Effector CD8-positive, alpha-beta T cell (primary cell): ENCODE measurements around the gene MEF2B.
"Not testable (repeated sequence)": the region's sequence is repeated elsewhere in the genome, so short reads cannot be mapped to it uniquely, and the experiment has no call there.

ENCODE experiments used
- DNase-seq: peaks from one replicate; lab custom pipeline; 2025; lab: John Stamatoyannopoulos, UW

Gene MEF2B

DNA sequence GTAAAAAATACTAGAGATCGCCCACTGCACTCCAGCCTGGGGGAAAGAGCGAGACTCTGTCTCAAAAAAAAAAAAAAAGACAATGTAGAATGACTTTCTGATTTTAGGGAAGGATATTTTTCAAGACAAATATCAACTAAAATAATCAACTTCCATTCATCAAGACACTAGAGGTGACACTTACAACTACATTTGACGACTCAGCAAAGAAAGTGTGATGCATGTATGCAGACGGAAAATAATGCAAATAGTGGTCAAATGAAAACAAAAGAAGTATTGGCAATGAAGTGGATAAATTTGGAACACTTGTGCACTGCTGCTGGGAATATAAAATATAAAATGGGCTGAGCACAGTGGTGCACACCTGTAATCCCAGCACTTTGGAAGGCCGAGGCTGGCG lies 44.0 kb downstream of the MEF2B start:
- no peak for DNase-seq

DNA sequence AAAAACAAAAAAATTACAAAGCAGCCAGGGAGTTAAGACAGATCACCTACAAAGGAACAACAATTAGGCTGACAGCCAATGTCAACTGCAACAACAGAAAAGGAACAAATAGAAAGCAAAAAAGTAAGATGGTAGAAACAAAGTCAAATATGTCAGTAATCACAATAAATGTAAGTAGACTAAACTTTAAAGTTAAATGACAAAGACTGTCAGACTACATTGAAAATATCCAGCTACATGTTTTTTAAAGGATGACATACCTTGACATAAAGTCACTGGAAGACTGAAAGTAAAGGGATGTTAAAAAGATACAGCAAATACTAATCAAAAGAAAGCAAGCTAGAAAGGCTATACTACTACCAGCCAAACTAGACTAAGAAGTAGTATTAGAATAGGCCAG lies 46.7 kb downstream of the MEF2B start:
- no peak for DNase-seq

DNA sequence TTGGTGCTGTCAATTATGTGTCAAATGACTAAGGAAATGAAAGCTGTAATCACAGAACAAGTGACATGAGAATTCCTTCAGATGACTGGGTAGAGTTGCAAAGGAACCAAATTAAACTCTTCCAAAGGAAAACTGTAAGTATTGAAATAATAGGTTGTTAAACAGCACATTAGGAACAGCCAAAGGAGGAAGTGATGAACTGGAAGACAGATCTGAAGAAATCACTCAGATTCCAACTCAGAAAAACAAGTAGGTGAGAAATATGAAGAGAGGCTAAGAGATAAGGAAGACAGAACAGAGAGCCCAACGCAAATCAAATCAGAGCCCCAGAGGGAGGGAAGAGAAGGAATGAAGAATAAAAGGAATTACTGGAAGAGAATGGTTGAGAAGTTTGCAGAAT lies 47.2 kb downstream of the MEF2B start:
- DNase-seq = no peak

DNA sequence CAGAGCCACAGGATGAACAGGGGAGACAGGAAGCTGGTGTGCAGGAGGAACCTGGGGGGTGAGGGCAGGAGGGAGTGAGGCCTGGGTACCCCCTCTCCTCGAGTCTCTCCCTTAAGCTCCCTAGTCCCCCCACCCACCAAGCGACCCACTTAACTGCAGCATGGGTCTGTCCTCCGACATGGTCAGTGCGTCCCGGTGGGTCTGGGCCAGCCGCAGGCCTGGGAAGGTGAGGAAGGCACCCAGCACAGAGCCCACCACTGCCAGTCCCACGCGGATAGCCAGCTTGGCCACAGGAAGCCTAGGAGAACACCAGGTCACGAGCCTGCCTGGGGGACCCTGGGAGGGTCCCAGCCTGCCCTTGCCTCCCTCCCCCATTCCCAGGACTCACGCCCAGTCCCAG lies 48.7 kb downstream of the MEF2B start:
- no peak for DNase-seq

DNA sequence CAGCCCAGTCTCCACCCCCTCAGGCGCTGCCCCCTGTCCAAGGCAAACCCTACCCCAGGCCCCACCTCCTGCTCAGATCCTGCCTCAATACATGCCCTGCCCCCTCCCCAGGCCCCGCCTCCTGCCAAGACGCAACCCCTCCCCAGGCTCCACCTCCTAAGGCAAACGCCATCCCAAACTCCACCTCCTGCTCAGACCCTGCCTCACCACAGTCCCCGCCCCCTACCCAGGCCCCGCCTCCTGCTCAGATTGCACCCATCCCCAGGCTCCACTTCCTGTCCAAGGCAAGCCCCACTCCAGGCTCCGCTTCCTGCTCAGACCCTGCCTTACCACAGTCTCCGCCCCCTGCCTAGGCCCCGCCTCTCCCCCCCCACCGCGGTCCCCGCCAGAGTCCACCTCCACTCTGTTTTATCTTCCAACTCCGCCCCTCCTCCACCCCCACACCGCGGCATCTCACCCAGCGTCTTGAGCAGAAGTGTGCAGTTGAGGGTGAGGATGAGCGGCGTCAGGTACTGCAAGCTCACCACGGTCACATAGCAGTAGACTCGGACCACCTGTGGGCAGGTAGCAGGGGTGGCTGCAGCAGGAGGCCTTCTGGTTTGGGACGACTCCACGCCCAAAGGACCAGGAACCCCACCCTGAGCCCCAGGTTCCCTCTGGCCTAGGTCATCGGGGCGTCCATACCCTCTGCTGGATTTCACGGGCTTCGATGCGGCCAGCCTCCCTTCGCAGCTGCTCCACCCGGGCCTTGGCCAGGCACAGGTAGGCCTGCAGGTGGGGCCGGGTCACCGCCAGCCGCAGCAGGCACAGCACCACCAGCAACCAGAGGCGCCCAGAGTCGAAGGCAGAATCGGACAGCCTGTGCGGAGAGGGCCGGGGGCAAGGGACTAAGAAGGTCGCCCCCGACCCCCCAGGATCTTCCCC lies 49.5 kb downstream of the MEF2B start:
- DNase-seq = no peak

DNA sequence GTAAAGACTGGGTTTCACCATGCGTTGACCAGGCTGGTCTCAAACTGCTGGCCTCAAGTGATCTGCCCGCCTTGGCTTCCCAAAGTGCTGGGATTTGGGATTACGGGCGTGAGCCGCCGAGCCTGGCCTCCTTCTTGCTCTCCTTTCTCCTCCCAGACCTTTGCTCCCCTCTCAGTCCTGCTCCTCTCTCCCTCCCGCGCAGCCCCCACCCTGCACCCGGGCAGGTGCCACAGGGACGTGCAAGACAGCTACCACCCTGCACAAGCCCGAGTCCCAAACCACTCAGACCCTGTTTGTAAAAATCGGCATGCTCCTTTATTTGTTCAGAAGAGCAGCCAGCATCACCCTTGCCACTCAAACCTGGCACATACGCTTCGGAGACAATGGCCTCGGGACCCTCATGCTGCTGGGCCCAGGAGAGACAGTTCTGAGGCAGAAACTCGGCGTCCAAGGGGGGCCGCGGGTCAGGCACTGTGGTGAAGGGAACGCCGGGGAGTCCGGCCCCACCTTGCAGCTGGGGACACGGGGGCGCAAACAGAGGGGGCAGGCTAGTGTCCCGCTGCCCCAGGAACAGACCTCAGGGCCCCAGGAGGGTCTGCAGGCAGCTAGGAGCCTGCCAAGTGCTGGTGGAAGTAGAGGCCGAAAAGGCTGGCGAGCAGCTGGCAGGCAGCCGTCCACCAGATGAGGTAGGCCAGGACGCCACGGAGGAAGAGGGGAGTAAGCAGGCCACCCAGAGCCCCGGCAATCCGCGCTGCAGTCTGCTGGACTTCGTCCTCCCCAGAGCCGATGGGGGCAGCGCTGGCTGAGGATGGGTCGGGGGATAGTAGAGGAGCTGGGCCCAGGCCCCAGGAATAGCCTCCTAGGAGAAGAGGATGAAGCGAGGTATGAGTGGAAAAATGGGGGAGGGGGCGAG lies 50.5 kb downstream of the MEF2B start:
- no peak for DNase-seq

DNA sequence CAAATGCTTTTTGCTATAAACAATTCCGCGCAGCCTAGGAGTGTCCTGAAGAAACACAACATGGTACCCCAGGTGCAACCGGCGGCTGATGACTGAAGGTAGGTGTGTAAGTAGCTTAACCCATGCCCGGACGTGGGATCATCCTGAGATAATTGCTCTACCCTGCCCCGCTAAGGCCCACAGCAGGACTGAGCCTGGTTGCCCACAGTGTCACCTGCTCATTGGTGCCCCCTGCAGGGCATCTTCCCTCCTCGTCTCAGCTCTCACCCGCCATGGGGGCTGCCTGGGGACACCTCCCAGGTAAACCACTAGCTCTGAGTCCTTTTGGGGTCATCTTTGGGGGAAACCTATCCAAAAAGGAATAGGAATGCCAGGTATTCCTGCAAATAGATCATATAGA lies 54.1 kb downstream of the MEF2B start:
- DNase-seq = peak; percentile 18

DNA sequence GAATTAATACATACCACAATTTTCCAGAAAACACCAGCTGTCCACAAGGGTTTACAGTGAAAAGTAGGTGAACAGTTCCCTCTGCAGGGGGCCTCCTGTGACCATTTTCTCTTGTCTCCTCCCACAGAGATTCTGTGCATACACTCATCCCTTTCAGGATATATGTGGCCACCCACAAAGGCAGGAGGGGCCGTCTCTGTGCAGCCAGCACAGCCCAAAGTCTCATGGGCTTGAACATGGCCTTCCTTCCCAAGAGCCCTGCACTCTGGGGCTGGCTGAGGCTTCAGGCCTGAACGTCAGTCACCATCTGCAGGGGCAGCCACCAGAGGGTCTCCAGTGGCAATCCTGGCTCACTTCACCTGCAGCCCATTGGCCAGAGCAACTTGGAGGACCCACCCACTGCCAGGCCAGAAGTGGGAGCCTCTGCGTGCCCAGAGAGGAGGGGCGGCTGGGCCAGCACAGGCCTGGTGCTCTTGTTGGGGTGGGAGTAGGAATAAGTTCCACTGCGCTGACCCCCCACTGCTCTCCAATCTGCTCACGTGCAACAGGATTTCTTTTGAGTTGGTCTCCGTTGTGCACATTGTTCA lies 56.9 kb downstream of the MEF2B start:
- no peak for DNase-seq

DNA sequence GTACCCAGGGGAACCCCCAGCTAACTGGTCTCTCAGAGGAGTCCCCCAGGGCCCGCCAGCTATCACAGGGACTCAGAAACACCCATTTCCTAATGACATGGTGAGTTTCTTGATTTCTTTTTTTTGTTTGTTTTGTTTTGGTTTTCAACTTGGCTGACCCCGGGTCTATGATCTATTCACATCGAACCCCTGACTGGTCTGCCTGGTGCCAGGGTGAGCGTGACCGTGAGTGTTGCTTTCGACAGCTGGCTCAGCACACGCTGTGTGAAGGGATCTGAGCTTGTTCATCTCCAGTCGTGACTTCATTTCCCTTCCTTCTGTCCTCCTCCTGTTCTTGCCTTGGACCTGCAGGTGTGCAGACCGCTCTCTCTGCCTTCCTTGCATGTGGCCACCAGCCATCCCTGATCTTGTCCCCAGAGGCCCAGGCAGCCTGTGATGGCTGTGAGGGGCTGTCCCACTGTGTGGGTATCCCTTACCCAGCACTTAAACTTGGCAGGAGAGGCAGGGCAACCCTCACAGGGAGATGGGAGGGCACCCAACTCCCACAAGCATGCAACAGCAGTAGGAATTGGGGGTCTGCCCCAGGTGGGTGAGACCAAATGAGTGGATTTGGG lies 58.0 kb downstream of the MEF2B start:
- DNase-seq = no peak

DNA sequence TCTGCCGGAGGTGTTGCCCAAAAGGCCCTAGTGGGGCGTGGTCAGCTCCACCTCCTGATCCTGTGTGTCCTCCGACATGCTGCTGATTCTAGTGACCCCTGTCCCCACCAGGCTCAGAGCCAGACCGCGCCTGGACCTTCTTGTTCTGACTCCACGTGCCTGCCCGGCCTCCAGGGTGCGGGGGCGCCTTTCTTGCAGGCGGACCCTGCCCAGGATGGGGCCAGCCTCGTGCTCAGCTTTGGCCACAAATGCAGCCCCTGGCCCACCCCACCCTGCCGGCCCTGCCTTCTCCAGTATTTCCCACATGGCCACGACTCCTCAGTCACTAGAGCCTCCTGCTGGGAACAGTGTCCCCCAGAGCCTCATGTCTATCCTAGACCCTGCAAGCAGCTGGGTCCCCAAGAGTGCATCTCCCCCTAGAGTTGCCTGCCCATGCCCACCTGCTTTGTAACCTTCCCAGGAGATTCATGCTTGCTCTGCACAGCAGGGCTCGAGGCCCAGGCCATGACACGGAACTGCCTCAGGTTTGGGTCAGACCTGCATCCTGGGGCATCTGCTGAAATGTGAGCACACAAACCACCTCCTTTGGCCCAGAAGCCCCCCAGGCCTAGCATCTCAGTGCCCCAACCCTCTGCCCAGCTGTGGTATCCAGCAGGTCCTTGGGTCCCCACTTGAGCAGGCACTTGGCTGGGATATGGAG lies 58.8 kb downstream of the MEF2B start:
- no peak for DNase-seq

DNA sequence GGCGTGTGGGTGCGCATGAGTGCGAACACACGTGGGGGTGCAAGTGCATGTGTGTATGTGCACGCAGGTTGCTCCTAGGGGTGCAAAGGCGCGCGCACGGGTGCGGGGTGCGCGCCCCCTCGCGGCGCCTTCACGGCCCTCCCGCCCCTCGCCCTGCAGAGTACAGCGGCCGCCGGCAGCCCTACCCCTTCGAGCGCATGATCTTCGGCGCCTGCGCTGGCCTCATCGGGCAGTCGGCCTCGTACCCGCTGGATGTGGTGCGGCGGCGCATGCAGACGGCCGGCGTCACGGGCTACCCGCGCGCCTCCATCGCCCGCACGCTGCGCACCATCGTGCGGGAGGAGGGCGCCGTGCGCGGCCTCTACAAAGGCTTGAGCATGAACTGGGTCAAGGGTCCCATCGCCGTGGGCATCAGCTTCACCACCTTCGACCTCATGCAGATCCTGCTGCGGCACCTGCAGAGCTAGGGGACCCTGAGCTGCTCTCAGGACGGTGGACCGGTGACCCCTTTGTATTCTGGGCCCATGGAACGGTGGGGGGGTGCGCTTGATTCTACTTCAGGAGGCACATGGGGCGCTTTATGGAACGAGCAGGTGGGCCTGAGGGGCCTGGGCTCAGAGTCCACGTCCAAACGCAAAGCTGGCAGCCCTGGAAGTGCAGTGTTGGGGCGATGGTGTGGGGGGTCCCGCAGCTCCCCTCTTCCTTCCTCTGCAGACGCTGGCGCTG lies 59.5 kb downstream of the MEF2B start:
- no peak for DNase-seq

DNA sequence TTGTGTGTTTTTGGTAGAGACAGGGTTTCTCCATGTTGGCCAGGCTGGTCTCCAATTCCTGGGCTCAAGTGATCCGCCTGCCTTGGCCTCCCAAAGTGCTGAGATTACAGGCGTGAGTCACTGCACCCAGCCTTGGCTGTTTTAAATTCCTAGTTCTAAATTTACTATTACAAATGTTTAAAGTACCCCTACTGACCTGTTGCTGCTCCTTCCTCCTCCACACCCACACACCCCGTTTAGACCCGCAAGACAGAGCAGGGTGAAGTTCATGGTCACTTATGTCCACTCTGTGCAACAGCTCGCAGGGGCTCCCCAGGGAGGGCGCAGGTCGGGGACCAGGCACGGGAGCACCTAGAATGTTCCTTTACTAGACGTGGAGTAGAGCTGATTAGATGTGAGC lies 60.5 kb downstream of the MEF2B start:
- DNase-seq = no peak

DNA sequence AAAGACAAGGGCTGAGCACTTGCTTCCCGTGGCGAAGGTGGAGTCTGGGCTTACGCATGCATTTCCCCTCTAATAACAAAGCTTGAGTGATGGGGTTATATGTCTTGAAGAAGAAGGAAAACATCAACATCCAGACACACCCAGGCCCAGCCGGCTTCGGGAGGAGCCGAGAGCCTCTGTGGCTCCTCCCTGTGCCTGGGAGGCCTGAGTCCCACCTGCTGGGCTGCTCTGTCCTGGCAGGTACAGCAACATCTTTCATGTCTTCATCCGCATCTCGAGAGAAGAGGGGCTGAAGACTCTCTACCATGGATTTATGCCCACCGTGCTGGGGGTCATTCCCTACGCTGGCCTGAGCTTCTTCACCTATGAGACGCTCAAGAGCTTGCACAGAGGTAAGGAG lies 62.4 kb downstream of the MEF2B start:
- DNase-seq = no peak

DNA sequence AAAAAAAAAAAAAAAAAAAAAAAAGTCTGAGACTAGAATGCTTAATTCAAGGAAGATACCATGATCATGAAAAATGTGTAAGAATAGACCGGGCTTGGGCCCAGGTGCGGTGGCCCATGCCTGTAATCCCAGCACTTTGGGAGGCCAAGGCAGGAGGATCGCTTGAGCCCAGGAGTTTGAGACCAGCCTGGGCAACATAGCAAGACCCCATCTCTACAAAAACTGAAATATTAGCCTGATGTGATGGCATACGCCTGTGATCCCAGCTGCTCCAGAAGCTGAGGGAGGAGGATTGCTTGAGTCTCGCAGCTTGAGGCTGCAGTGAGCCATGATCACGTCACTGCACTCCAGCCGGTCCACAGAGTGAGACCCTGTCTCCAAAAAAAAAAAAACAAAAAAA lies 63.1 kb downstream of the MEF2B start:
- DNase-seq = not testable (repeated sequence)

DNA sequence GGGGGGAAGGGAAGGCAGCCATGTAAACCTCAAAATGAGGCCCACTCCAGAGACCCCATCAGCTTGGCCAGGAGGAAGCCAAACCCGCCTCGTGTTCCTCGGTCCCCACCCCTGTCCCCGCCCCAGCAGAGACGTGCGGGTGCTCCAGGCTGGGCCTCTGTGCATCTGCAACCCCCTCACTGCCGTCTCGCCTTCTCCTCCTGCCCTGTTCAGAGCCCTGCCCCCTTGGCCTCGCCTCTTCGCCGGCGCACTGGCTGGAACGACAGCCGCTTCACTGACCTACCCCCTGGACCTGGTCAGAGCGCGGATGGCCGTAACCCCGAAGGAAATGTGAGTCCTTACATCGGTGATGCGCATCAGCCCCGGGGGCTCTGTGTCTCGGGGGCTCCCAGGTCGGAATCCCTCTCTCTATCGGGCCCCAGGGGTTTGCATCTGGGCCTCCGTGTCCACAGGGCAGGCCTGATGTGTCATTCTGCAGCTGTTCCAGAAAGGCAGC lies 64.0 kb downstream of the MEF2B start:
- DNase-seq = no peak

DNA sequence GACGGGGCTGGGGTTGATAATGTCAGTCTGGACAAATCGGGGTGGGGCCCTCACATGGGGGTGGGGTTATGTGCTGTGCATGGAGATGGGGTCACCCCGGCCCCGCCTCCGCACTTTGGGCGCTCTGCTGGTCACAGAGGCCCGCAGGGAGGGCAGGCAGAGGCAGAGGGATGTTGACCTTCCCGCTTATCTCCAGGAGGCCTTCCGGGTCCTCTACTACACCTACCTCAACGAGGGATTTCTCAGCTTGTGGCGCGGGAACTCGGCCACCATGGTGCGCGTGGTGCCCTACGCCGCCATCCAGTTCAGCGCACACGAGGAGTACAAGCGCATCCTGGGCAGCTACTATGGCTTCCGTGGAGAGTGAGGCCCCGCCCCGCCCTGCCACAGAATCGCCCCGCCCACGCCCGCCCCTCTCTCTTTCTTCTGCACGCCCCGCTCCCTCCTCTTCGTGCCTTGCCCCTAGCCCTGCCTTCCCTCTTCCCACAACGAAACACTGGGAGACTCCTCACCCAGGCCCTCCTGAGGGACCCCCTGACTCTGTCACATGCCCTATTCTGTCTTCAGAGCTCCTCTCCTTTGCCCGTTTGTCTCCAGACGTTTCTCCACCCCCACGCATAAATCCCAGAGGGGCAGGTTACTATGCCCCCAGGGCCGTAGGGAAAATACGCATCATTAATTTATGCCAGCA lies 64.6 kb downstream of the MEF2B start:
- DNase-seq = no peak

DNA sequence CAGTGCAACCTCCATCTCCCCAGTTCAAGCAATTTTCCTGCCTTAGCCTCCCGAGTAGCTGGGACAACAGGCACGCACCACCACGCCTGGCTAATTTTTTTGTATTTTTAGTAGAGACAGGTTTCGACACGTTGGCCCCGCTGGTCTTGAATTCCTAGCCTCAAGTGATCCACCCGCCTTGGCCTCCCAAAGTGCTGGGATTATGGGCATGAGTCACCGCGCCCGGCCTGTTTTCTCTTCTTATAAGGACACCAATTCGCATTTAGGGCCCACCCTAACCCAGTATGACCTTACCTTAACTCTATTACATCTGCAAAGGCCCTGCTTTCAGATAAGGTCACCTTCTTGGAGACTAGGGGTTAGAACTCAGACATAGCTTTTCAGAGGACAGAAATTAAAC lies 66.9 kb downstream of the MEF2B start:
- DNase-seq = no peak

DNA sequence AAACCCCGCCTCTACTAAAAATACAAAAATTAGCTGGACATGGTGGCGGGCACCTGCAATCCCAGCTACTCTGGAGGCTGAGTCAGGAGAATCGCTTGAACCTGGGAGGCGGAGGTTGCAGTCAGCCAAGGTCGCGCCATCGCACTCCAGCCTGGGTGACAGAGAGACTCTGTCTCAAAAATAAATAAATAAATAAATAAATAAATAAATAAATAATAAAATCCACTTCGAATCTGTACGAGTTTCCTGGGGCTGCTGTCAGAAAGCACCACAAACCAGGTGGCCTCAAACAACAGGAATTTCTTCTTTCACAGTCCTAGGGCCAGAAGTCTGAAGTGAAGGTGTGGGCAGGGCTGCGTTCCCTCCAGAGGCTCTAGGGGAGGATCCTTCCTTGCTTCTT lies 67.5 kb downstream of the MEF2B start:
- not testable (repeated sequence) for DNase-seq

DNA sequence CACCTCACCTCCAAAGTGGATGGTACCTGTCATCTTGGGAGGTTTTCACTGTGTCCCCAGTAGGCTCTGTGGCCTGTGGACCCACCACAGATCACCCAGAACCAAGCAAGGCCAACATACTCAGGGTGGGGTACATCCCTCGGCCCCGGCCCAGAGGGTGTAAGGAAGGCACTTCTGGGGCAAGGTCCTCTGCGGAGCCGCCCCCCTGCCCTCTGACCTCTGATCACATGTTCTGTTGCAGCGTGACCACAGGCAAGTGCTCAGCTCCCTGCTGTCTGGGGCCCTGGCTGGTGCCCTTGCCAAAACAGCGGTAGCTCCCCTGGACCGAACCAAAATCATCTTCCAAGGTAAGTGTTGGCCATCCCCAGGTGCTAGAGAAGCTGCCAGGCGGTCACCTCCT lies 68.5 kb downstream of the MEF2B start:
- no peak for DNase-seq
